SK-N-SH treated with all-trans-retinoic acid at 6 μM for 48 hours (cell line): ENCODE results near the gene GATAD2A.
"Not testable (repeated sequence)": the region's sequence is repeated elsewhere in the genome, so short reads cannot be mapped to it uniquely, and the experiment has no call there.

Source experiments
- ATAC-seq: fragments of 200-7000 bp; cut with Tn5 transposase; 3 replicates; pipeline ENCODE4 v1.9.1; 2020; ENCODE audit warnings: mild to moderate bottlenecking, moderate library complexity
- ARNTL ChIP-seq: fragments of 450-650 bp; formaldehyde crosslinking; IDR thresholded peaks from 2 replicates; pipeline ENCODE4 v1.5.0; 2020; ENCODE audit warnings: low read depth, mild to moderate bottlenecking, moderate library complexity, borderline replicate concordance
- BACH2 ChIP-seq: fragments of 250-450 bp; sonication (Bioruptor Pico); IDR thresholded peaks from 2 replicates; pipeline ENCODE4 v1.9.0; 2021; ENCODE audit warnings: mild to moderate bottlenecking, borderline replicate concordance
- CSDC2 ChIP-seq: fragments of 250-450 bp; sonication (Bioruptor Pico); IDR thresholded peaks from 2 replicates; pipeline ENCODE4 v1.5.0; 2020; ENCODE audit warnings: mild to moderate bottlenecking, moderate library complexity
- ESRRG ChIP-seq: fragments of 250-450 bp; sonication (Bioruptor Pico); IDR thresholded peaks from 2 replicates; pipeline ENCODE4 v1.6.1; 2021; ENCODE audit warnings: mild to moderate bottlenecking
- GLIS3 ChIP-seq: fragments of 250-450 bp; sonication (Bioruptor Pico); IDR thresholded peaks from 2 replicates; pipeline ENCODE4 v1.5.0; 2020; ENCODE audit warnings: mild to moderate bottlenecking, moderate library complexity
- ISL1 ChIP-seq: fragments of 250-450 bp; sonication (Bioruptor Pico); IDR thresholded peaks from 2 replicates; pipeline ENCODE4 v2.1.2; 2022; ENCODE audit warnings: mild to moderate bottlenecking, moderate library complexity
- OSR1 ChIP-seq: fragments of 250-450 bp; sonication (Bioruptor Pico); IDR thresholded peaks from 2 replicates; pipeline ENCODE4 v1.8.0; 2022; ENCODE audit warnings: moderate library complexity, mild to moderate bottlenecking, inconsistent platforms
- PPARA ChIP-seq: fragments of 250-450 bp; sonication (Bioruptor Pico); IDR thresholded peaks from 2 replicates; pipeline ENCODE4 v1.5.0; 2020; ENCODE audit warnings: mild to moderate bottlenecking, borderline replicate concordance
- SNAI2 ChIP-seq: fragments of 250-450 bp; sonication (Bioruptor Pico); IDR thresholded peaks from 2 replicates; pipeline ENCODE4 v1.5.0; 2020; ENCODE audit warnings: mild to moderate bottlenecking, moderate library complexity
- TCF4 ChIP-seq: fragments of 250-450 bp; sonication (Bioruptor Pico); IDR thresholded peaks from 2 replicates; pipeline ENCODE4 v1.8.0; 2021; ENCODE audit warnings: mild to moderate bottlenecking, moderate library complexity, borderline replicate concordance
- TOX ChIP-seq: fragments of 250-450 bp; sonication (Bioruptor Pico); IDR thresholded peaks from 2 replicates; pipeline ENCODE4 v1.8.0; 2021; ENCODE audit warnings: mild to moderate bottlenecking, moderate library complexity, borderline replicate concordance
- TSHZ2 ChIP-seq: fragments of 250-450 bp; sonication (Bioruptor Pico); IDR thresholded peaks from 2 replicates; pipeline ENCODE4 v1.5.0; 2020; ENCODE audit warnings: mild to moderate bottlenecking, moderate library complexity
- ZC3H10 ChIP-seq: fragments of 250-450 bp; sonication (Bioruptor Pico); IDR thresholded peaks from 2 replicates; pipeline ENCODE4 v1.5.1; 2021; ENCODE audit warnings: mild to moderate bottlenecking, moderate library complexity
- ZFP30 ChIP-seq: fragments of 450-650 bp; formaldehyde crosslinking; IDR thresholded peaks from 2 replicates; pipeline ENCODE4 v1.5.0; 2022; ENCODE audit warnings: mild to moderate bottlenecking, moderate library complexity
- ZNF565 ChIP-seq: fragments of 450-650 bp; formaldehyde crosslinking; conservative IDR thresholded peaks from 2 replicates; pipeline ENCODE4 v1.5.0; 2020; ENCODE audit warnings: low read depth, mild to moderate bottlenecking, moderate library complexity
- ZNF70 ChIP-seq: fragments of 450-650 bp; formaldehyde crosslinking; IDR thresholded peaks from 2 replicates; pipeline ENCODE4 v1.5.0; 2020; ENCODE audit warnings: mild to moderate bottlenecking, moderate library complexity
- ZNF8 ChIP-seq: fragments of 450-650 bp; formaldehyde crosslinking; IDR thresholded peaks from 2 replicates; pipeline ENCODE4 v1.5.0; 2020; ENCODE audit warnings: mild to moderate bottlenecking, moderate library complexity
- TF ChIP-seq, protein P1 (sequence below): fragments of 250-450 bp; sonication (Bioruptor Pico); IDR thresholded peaks from 2 replicates; pipeline ENCODE4 v1.5.1; 2021; ENCODE audit warnings: mild to moderate bottlenecking, moderate library complexity
- TF ChIP-seq, protein P2 (sequence below): fragments of 250-450 bp; sonication (Bioruptor Pico); IDR thresholded peaks from 2 replicates; pipeline ENCODE4 v1.8.0; 2021; ENCODE audit warnings: low read depth, mild to moderate bottlenecking, moderate library complexity, borderline replicate concordance

The GATAD2A gene

DNA sequence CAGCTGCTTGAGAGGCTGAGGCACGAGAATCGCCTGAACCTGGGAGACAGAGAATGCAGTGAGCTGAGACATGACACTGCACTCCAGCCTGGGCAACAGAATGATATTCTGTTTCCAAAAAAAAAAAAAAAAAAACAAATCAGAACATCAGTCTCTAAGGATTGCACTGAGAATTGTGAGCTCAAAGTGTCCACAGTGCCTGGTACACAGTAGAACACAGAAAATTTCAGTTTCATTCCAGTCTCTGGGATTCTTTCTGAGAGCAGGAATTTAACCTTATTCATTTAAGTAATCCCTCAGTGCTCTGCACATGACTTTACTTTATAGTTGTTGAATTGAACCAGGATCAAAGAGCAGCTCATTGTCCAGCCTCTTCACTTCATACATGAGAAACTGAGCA is 25.9 kb upstream of the GATAD2A start:
- no peak for TF ChIP-seq BACH2 (CRISPR knock-in tag)
- no peak for TF ChIP-seq ARNTL (CRISPR knock-in tag)
- no peak for TF ChIP-seq ZNF70 (CRISPR knock-in tag)
- no peak for ATAC-seq

DNA sequence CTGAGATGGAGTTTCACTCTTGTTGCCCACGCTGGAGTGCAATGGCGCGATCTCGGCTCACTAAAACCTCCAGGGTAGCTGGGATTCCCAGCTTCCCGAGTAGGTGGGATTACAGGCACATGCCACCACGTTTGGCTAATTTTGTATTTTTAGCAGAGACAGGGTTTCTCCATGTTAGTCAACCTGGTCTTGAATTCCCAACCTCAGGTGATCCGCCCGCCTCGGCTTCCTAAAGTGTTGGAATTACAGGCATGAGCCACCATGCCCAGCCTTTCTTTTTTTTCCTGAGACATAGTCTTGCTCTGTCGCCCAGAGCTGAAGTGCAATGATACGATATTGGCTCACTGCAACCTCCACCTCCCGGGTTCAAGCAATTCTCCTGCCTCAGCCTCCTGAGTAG is 25.2 kb upstream of the GATAD2A start:
- ATAC-seq, result not testable (repeated sequence)

- TF ChIP-seq GLIS3 (CRISPR knock-in tag), result no peak
- no peak for TF ChIP-seq TCF4 (CRISPR knock-in tag)
- no peak for TF ChIP-seq ZC3H10 (CRISPR knock-in tag)
- no peak for ATAC-seq
These were observed 24.2 kb upstream of the GATAD2A start for GRCh38 chr19:19381007-19381926.

GRCh38 chr19:19382118-19382517 is 23.4 kb upstream of the GATAD2A start:
- ATAC-seq, result no peak
- TF ChIP-seq, protein P1, sequence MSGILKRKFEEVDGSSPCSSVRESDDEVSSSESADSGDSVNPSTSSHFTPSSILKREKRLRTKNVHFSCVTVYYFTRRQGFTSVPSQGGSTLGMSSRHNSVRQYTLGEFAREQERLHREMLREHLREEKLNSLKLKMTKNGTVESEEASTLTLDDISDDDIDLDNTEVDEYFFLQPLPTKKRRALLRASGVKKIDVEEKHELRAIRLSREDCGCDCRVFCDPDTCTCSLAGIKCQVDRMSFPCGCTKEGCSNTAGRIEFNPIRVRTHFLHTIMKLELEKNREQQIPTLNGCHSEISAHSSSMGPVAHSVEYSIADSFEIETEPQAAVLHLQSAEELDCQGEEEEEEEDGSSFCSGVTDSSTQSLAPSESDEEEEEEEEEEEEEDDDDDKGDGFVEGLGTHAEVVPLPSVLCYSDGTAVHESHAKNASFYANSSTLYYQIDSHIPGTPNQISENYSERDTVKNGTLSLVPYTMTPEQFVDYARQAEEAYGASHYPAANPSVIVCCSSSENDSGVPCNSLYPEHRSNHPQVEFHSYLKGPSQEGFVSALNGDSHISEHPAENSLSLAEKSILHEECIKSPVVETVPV (CRISPR knock-in tag), result no peak
- no peak for TF ChIP-seq TOX (CRISPR knock-in tag)
- no peak for TF ChIP-seq OSR1
- no peak for TF ChIP-seq ARNTL (CRISPR knock-in tag)
- TF ChIP-seq GLIS3 (CRISPR knock-in tag), result no peak
- no peak for TF ChIP-seq BACH2 (CRISPR knock-in tag)
- TF ChIP-seq ZNF565 (CRISPR knock-in tag), result no peak
- TF ChIP-seq ZNF8 (CRISPR knock-in tag), result no peak

DNA sequence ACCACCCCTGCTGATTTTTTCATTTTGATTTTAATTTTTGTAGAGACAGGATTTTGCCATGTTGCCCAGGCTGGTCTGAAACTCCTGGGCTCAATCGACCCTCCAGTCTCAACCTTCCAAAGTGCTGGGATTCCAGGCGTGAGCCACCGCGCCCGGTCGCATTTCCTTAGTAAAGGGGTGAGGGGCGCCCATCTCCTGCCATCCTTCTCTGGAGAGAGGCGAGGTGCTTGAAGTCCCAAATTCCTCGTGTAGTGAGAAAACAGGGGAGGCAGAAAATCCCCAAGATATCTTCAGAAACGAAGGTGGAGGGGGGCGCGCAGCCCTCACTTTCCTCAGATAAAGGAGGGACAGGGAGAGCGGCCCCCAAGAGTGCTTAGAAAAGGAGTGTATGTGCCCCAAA is 21.0 kb upstream of the GATAD2A start:
- no peak for TF ChIP-seq ISL1
- no peak for ATAC-seq

- peak; percentile 99 for ATAC-seq
- no peak for TF ChIP-seq TCF4 (CRISPR knock-in tag)
- TF ChIP-seq CSDC2 (CRISPR knock-in tag), result peak; percentile 65; the same call in 1 of the 2 replicates
- TF ChIP-seq TSHZ2, result peak; percentile 50; the same call in 1 of the 2 replicates
- TF ChIP-seq ZNF70 (CRISPR knock-in tag), result 0 out of 2 replicates have a peak, but pooled peaks have one; percentile 11
- TF ChIP-seq, all 23 proteins: peak for 3
These were observed 20.2 kb upstream of the GATAD2A start for GRCh38 chr19:19385131-19385895.

DNA sequence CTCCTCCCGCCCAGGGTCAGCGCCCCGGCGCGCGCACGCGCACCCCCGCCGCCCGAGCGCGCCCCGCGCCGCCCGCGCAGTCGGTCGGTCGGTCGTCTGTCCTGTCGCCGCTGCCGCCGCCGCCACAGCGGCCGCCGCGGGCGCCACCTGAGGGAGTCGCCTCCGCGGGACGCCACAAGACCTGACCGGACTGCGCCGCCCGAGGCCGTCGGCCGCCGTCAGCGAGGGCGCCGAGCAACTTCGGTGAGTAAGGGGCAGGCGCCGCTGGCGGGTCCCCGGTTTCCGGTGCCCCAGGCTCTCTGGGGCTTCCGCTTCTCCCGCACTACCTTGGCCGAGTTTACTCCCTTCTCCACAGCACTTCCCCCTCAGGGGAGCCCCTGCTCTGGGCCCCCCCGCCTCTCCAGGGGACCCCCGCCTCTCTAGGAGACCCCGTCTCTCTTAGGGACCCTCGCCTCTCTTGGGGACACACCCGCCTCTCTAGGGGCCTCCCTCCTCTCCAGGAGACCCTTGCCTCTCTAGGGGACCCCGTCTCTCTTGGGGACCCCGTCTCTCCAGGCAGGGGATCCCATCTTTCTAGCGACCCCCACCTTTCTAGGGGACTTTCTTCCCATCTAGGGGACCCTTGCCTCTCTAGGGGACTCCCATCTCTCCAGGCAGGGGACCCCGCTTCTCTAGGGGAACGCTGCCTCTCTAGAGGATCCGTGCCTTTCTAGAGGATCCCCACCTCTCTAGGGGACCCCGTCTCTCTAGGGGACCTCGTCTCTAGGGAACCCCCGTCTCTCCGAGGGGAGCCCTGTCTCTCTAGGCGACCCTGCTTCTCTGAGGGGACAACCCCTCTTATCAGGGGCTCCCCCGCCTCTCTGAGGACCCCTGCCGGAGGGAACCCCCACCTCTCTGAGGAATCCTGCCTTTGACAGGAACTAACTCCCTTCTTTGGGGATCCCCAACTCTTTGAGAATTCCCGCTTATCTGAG is 19.3 kb upstream of the GATAD2A start:
- TF ChIP-seq SNAI2 (no peak), CSDC2 (CRISPR knock-in tag) (no peak), ZC3H10 (CRISPR knock-in tag) (no peak), TCF4 (CRISPR knock-in tag) (no peak), ZFP30 (CRISPR knock-in tag) (no peak), TOX (CRISPR knock-in tag) (no peak), ARNTL (CRISPR knock-in tag) (no peak), PPARA (no peak), ESRRG (CRISPR knock-in tag) (no peak), GLIS3 (CRISPR knock-in tag) (no peak), OSR1 (no peak)
- TF ChIP-seq, protein P2, sequence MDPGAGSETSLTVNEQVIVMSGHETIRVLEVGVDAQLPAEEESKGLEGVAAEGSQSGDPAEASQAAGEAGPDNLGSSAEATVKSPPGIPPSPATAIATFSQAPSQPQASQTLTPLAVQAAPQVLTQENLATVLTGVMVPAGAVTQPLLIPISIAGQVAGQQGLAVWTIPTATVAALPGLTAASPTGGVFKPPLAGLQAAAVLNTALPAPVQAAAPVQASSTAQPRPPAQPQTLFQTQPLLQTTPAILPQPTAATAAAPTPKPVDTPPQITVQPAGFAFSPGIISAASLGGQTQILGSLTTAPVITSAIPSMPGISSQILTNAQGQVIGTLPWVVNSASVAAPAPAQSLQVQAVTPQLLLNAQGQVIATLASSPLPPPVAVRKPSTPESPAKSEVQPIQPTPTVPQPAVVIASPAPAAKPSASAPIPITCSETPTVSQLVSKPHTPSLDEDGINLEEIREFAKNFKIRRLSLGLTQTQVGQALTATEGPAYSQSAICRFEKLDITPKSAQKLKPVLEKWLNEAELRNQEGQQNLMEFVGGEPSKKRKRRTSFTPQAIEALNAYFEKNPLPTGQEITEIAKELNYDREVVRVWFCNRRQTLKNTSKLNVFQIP (CRISPR knock-in tag), result no peak
- ATAC-seq, result no peak
